Transverse colon (tissue), 4 donors: ENCODE results near the gene VSIG4. TPM values are rescaled to one million over a fixed set of nuclear protein-coding genes. Genes with fewer than 3 reads are reported as not detected.
"Not testable (repeated sequence)": the region's sequence is repeated elsewhere in the genome, so short reads cannot be mapped to it uniquely, and the experiment has no call there.

Source experiments
- DNase-seq: peaks from one replicate; pipeline ENCODE4 v3.0.0-alpha.2; 2019
- H3K27ac ChIP-seq, 4 donors: fragments of 200-600 bp; sonication (generic); 2 replicates each; pipeline ENCODE4 v1.5.1; 2016 to 2018; ENCODE audit warnings: inconsistent platforms in 4 of 4
- H3K27me3 ChIP-seq: fragments of 200-600 bp; sonication (generic); 2 replicates; pipeline ENCODE4 v1.5.1; 2017; ENCODE audit warnings: inconsistent platforms
- H3K36me3 ChIP-seq, 4 donors: fragments of 200-600 bp; sonication (generic); 2 replicates each; pipeline ENCODE4 v1.5.1; 2017 to 2019; ENCODE audit warnings: inconsistent platforms in 4 of 4
- H3K4me1 ChIP-seq, 4 donors: fragments of 200-600 bp; sonication (generic); 2 replicates each; pipeline ENCODE4 v1.5.1; 2017 to 2020; ENCODE audit warnings: inconsistent platforms in 4 of 4
- H3K4me3 ChIP-seq, 4 donors: fragments of 200-600 bp; sonication (generic); 1 replicate in 1 of 4; 2 replicates in 3 of 4; pipeline versions ENCODE4 v1.5.1 to v1.6.1; 2017 to 2019; ENCODE audit warnings: inconsistent platforms in 4 of 4
- H3K9me3 ChIP-seq, 2 donors: fragments of 200-600 bp; sonication (generic); 2 replicates each; pipeline ENCODE4 v1.5.1; 2017 to 2019; ENCODE audit warnings: inconsistent platforms in 2 of 2
- CTCF ChIP-seq, 5 experiments: fragments of 200-600 bp in 3 of 5; fragments of 450-650 bp in 2 of 5; sonication (generic) in 3 of 5; IDR thresholded peaks; 1 replicate in 2 of 5; 2 replicates in 3 of 5; pipeline ENCODE4 v1.5.1; 2016 to 2017; ENCODE audit warnings: antibody characterized with exemption in 5 of 5, inconsistent platforms in 3 of 5, mild to moderate bottlenecking in 2 of 5, moderate library complexity in 1 of 5
- EP300 ChIP-seq: sonication (generic); formaldehyde crosslinking; IDR thresholded peaks from one replicate; pipeline ENCODE4 v1.6.1; 2017; ENCODE audit warnings: antibody characterized with exemption, low read depth
- POLR2A ChIP-seq: fragments of 450-650 bp; IDR thresholded peaks from one replicate; pipeline ENCODE4 v1.6.1; 2016; ENCODE audit warnings: antibody characterized with exemption, mild to moderate bottlenecking, moderate library complexity
- POLR2AphosphoS5 ChIP-seq, 3 donors: sonication (generic); formaldehyde crosslinking; IDR thresholded peaks; one replicate each; pipeline ENCODE4 v1.6.1; 2016; ENCODE audit warnings: antibody characterized with exemption in 3 of 3
- WGBS, 2 donors: methylation state at CpG; one replicate each; pipeline ENCODE4 v1.1.5; 2018; ENCODE audit warnings: low coverage in 1 of 2; 5-methylcytosine and 5-hydroxymethylcytosine counted together
- in situ Hi-C, 4 donors: fragments of 200-750 bp; cut with MboI; loops; one replicate each; pipeline versions ENCODE4 v1.15.0 to v1.15.1; 2017; ENCODE audit warnings: low sequenced_read_pairs in 3 of 4, low pct_ligation_motif_present in 1 of 4, low pct_unique_long_range_greater_than_20kb in 1 of 4
- intact Hi-C: fragments of 100-400 bp; cut with DNase I; formaldehyde crosslinking; loops from one replicate; pipeline ENCODE4 v1.15.1; 2023; ENCODE audit warnings: low total_unique reads
- total RNA-seq, 4 donors: library from RNA; depleted of rRNA; stranded (reverse); fragments of >200 nt; gene quantifications; one replicate each; pipeline ENCODE4 v1.1.0, GENCODE V29; 2016

Gene VSIG4
- total RNA-seq, 4 donors from 2014 or later: 7.5 to 66.9 (median 32.1) TPM

DNA sequence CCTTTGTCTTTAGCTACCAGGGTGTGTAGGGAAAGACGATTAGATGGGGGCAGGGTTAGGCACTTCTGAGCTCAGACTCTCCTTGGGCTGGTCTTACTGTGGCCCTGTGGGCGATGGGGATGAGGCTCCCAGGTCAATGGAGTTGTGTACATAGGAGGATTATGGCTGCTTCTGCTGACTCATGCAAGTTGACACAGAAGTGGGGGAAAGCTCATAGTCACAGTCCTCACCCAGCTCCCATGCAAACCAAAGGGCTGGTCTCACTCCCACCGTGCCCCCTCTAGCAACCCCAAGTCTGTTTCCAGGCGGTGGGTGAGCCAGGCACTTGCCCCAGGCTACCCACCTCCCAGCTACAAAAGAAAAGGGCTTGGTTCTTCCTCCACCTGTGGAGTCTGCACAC is 24.4 kb upstream of the VSIG4 start:
- WGBS, 2 donors: 69% methylated on average over 4 of the region's 4 CpGs; no CpG with 5 or more reads in 1 of the 2 donors
- H3K4me1 ChIP-seq: no peaks in the 10 kb centered on the region
- no peak for DNase-seq
- TF ChIP-seq CTCF (IDR thresholded peaks at IDR 0.05): no peak
- TF ChIP-seq EP300: no peak
- TF ChIP-seq POLR2AphosphoS5 (IDR thresholded peaks at IDR 0.05): no peak
- TF ChIP-seq POLR2A: no peak
- intact Hi-C loops (no loop called here), in situ Hi-C loops (no loop called here)
- H3K36me3 ChIP-seq: no peaks in the 10 kb centered on the region
- H3K27me3 ChIP-seq: no peaks in the 10 kb centered on the region
- no peak overlapping the region for H3K4me3 ChIP-seq
- H3K9me3 ChIP-seq: no peaks in the 10 kb centered on the region
- H3K27ac ChIP-seq: no peak overlapping the region

DNA sequence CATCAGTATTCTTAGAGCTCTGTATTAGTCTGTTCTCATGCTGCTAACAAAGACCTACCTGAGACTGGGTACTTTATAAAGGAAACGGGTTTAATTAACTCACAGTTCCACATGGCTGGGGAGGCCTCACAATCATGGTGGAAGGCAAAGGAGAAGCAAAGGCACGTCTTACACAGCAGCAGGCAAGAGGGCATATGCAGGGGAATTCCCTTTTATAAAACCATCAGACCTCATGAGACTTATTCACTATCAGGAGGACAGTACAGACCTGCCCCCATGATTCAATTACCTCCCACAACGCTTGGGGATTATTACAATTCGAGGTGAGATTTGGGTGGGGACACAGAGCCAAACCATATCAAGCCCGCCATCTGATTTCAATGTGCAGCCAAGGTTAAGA is 17.1 kb upstream of the VSIG4 start:
- intact Hi-C loops, in situ Hi-C loops, H3K4me3 ChIP-seq, H3K27me3 ChIP-seq, H3K36me3 ChIP-seq, H3K9me3 ChIP-seq, H3K4me1 ChIP-seq, DNase-seq, H3K27ac ChIP-seq: not testable (repeated sequence)
- WGBS, 2 donors: 64 to 100% methylated on average over 1 to 5 of the region's 5 CpGs

DNA sequence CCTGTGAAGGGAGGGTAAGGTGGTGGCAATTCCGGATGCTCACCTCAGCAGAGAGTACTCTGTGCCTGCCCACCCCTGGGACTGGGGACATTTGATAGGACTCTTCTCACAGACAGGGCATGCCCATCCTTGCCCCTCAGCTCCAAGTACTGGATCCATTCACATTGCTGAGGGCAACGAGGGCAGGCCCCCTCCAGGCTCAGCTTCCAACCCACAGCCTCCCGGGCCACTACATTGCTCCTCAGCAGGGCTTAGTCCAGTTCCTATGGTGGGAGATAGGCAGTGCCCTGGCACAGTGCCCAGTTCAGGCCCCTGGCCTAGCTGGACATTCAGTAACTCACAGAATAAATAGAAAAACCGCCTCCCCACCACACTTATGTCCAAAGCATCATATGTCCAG is 15.1 kb upstream of the VSIG4 start:
- intact Hi-C loops: no loop called here
- in situ Hi-C loops: no loop called here
- TF ChIP-seq CTCF (IDR thresholded peaks at IDR 0.05) (no peak), POLR2A (no peak), POLR2AphosphoS5 (IDR thresholded peaks at IDR 0.05) (no peak), EP300 (no peak)
- Histone ChIP-seq H3K27me3 (no peaks in the 10 kb centered on the region), H3K36me3 (no peaks in the 10 kb centered on the region), H3K9me3 (no peaks in the 10 kb centered on the region), H3K27ac (no peak overlapping the region), H3K4me1 (no peaks in the 10 kb centered on the region), H3K4me3 (no peak overlapping the region)
- WGBS, 2 donors: 70% methylated on average over 4 of the region's 4 CpGs; no CpG with 5 or more reads in 1 of the 2 donors
- no peak for DNase-seq

DNA sequence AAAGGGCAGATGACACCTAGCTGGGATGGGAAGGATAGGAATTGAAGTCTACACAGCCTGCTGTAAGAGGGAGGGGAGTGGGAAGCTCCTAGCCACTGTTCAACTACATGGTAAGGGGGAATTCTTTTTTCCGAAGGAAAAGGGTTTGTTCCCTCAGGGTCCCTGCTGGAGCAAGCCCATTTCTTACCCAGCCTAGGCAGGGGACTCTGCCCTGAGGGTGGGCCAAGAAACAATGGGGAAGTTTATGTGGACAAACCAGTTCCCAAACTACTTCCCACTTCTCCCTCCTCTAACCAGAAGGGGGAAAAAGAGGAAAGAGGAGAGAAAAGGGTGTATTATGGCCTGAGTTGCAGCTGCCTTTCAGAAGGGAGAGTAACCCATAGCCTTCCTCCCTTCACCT is 13.5 kb upstream of the VSIG4 start:
- intact Hi-C loops: no loop called here
- Histone ChIP-seq H3K27ac (no peak overlapping the region), H3K4me3 (no peak overlapping the region), H3K36me3 (no peaks in the 10 kb centered on the region), H3K4me1 (no peaks in the 10 kb centered on the region), H3K9me3 (no peaks in the 10 kb centered on the region), H3K27me3 (no peaks in the 10 kb centered on the region)
- TF ChIP-seq EP300 (no peak), POLR2AphosphoS5 (IDR thresholded peaks at IDR 0.05) (no peak), POLR2A (no peak), CTCF (IDR thresholded peaks at IDR 0.05) (no peak)
- in situ Hi-C loops: no loop called here
- DNase-seq: no peak
- WGBS, 2 donors: 86% methylated on average over 1 of the region's 1 CpG; no CpG with 5 or more reads in 1 of the 2 donors

- no peak for TF ChIP-seq EP300
- no peak for TF ChIP-seq CTCF (IDR thresholded peaks at IDR 0.05)
- no peak for TF ChIP-seq POLR2A
- TF ChIP-seq POLR2AphosphoS5 (IDR thresholded peaks at IDR 0.05): no peak
- intact Hi-C loops: no loop called here
- Histone ChIP-seq H3K27ac (no peak overlapping the region), H3K9me3 (no peaks in the 10 kb centered on the region), H3K4me1 (no peaks in the 10 kb centered on the region), H3K4me3 (no peak overlapping the region), H3K27me3 (no peaks in the 10 kb centered on the region), H3K36me3 (no peaks in the 10 kb centered on the region)
- 60 to 78% methylated on average over 1 to 3 of the region's 3 CpGs for WGBS, 2 donors
- in situ Hi-C loops: no loop called here
- DNase-seq: no peak
These were observed 12.1 kb upstream of the VSIG4 start for GRCh38 chrX:66051980-66052379.
